IMR-90 (cell line): ENCODE measurements around the gene RND3. TPM values are rescaled to one million over a fixed set of nuclear protein-coding genes. Genes with fewer than 3 reads are reported as not detected.
A peak's percentile ranks its signal among the peaks of the same experiment; 100 is the strongest.

Source experiments
- ATAC-seq: fragments of 200-7000 bp; cut with Tn5 transposase; 2 replicates; pipeline ENCODE4 v1.9.1; 2020; ENCODE audit warnings: low read depth, mild to moderate bottlenecking, moderate library complexity
- BruUV-seq: library from RNA; stranded (reverse); fragments of 400-500 nt; replicated peaks from 2 replicates; lab custom pipeline; 2021; lab: Mats Ljungman, UMichigan
- CTCF ChIA-PET: fragments of 300-600 bp; formaldehyde crosslinking; extraction: SDS; loops from one replicate; lab custom pipeline; 2021; ENCODE audit warnings: antibody characterized with exemption; lab: Yijun Ruan, JAX
- POLR2A ChIA-PET: fragments of 300-600 bp; sonication (Branson Sonifier 250); formaldehyde crosslinking; loops from one replicate; lab custom pipeline; 2022; ENCODE audit warnings: antibody characterized with exemption; ENCODE audit not compliant: unreplicated experiment; lab: Charles Lee
- DNase-seq: peaks from one replicate; pipeline ENCODE4 v3.0.0; 2013
- H2AFZ ChIP-seq: replicated peaks from 2 replicates; pipeline ENCODE3; 2013; ENCODE audit warnings: low read length, mild to moderate bottlenecking; ENCODE audit not compliant: poor library complexity
- H2AK5ac ChIP-seq: 2 replicates; pipeline ENCODE4 v1.6.1; 2013; ENCODE audit warnings: low read depth, low read length, inconsistent platforms
- H2AK9ac ChIP-seq: replicated peaks from 2 replicates; pipeline ENCODE3; 2013; ENCODE audit warnings: mild to moderate bottlenecking, low read depth, low read length, moderate library complexity; ENCODE audit not compliant: poor library complexity
- H2BK120ac ChIP-seq: 2 replicates; pipeline ENCODE4 v1.6.1; 2013; ENCODE audit warnings: low read depth, low read length, inconsistent platforms
- H2BK15ac ChIP-seq: 3 replicates; pipeline ENCODE4 v1.6.1; 2013; ENCODE audit warnings: low read depth, low read length, inconsistent platforms
- H2BK20ac ChIP-seq: 2 replicates; pipeline ENCODE4 v1.6.1; 2013; ENCODE audit warnings: low read depth, mild to moderate bottlenecking, inconsistent platforms, low read length, moderate library complexity
- H2BK5ac ChIP-seq: 2 replicates; pipeline ENCODE4 v1.6.1; 2013; ENCODE audit warnings: mild to moderate bottlenecking, low read depth, low read length, inconsistent platforms; ENCODE audit not compliant: poor library complexity, severe bottlenecking
- H3K14ac ChIP-seq: replicated peaks from 2 replicates; pipeline ENCODE4 v1.6.1; 2013; ENCODE audit warnings: low read depth, low read length, inconsistent platforms
- H3K18ac ChIP-seq: 2 replicates; pipeline ENCODE4 v1.6.1; 2013; ENCODE audit warnings: low read depth, low read length, control low read depth
- H3K23ac ChIP-seq: 2 replicates; pipeline ENCODE4 v1.6.1; 2013; ENCODE audit warnings: low read depth, low read length, inconsistent platforms
- H3K27ac ChIP-seq: 2 replicates; pipeline ENCODE4 v1.5.1; 2013; ENCODE audit warnings: mild to moderate bottlenecking, control low read depth, low read length; ENCODE audit not compliant: insufficient read depth
- H3K27me3 ChIP-seq: 2 replicates; pipeline ENCODE4 v1.6.1; 2013; ENCODE audit warnings: low read length; ENCODE audit not compliant: control insufficient read depth, insufficient read depth
- H3K36me3 ChIP-seq: 2 replicates; pipeline ENCODE4 v1.6.1; 2013; ENCODE audit warnings: low read length, mixed read lengths; ENCODE audit not compliant: control insufficient read depth, insufficient read depth
- H3K4ac ChIP-seq: 2 replicates; pipeline ENCODE4 v1.6.1; 2013; ENCODE audit warnings: low read depth, low read length, inconsistent platforms
- H3K4me1 ChIP-seq: 2 replicates; pipeline ENCODE4 v1.6.1; 2013; ENCODE audit warnings: low read length, mixed read lengths; ENCODE audit not compliant: control insufficient read depth, insufficient read depth
- H3K4me2 ChIP-seq: 2 replicates; pipeline ENCODE4 v1.6.1; 2013; ENCODE audit warnings: low read depth, mild to moderate bottlenecking, control low read depth, low read length, moderate library complexity
- H3K4me3 ChIP-seq: 2 replicates; pipeline ENCODE4 v1.5.1; 2013; ENCODE audit warnings: low read depth, mild to moderate bottlenecking, control low read depth, low read length, moderate library complexity; ENCODE audit not compliant: insufficient read depth
- H3K56ac ChIP-seq: 2 replicates; pipeline ENCODE4 v1.6.1; 2013; ENCODE audit warnings: low read length, inconsistent platforms; ENCODE audit not compliant: insufficient read depth; ENCODE audit errors: extremely low read depth
- H3K79me1 ChIP-seq, 2 experiments: 2 replicates each; pipeline ENCODE4 v1.6.1; 2013; ENCODE audit warnings: low read length in 2 of 2, inconsistent platforms in 1 of 2, low read depth in 1 of 2
- H3K9ac ChIP-seq: 2 replicates; pipeline ENCODE4 v1.6.1; 2013; ENCODE audit warnings: low read depth, low read length, control low read depth
- H3K9me1 ChIP-seq: 2 replicates; pipeline ENCODE4 v1.6.1; 2013; ENCODE audit warnings: low read length, inconsistent platforms; ENCODE audit not compliant: insufficient read depth
- H3K9me3 ChIP-seq: 2 replicates; pipeline ENCODE4 v1.6.1; 2013; ENCODE audit warnings: low read length; ENCODE audit not compliant: control insufficient read depth, insufficient read depth
- H4K20me1 ChIP-seq: 2 replicates; pipeline ENCODE4 v1.6.1; 2013; ENCODE audit warnings: low read length, inconsistent platforms; ENCODE audit not compliant: insufficient read depth
- H4K5ac ChIP-seq: 2 replicates; pipeline ENCODE4 v1.6.1; 2013; ENCODE audit warnings: mild to moderate bottlenecking, low read depth, low read length, control low read depth
- H4K8ac ChIP-seq, 2 experiments: 2 replicates each; pipeline ENCODE4 v1.6.1; 2013; ENCODE audit warnings: low read depth in 2 of 2, low read length in 2 of 2, control low read depth in 1 of 2, inconsistent platforms in 1 of 2
- H4K91ac ChIP-seq: 2 replicates; pipeline ENCODE4 v1.6.1; 2013; ENCODE audit warnings: low read depth, low read length, inconsistent platforms; ENCODE audit not compliant: insufficient read depth
- CHD1 ChIP-seq: IDR thresholded peaks from 2 replicates; pipeline ENCODE4 v1.6.1; 2012; ENCODE audit warnings: low read depth, low read length, improper control_type of control experiment
- CTCF ChIP-seq: conservative IDR thresholded peaks from 2 replicates; pipeline ENCODE4 v1.5.1; 2012; ENCODE audit warnings: mild to moderate bottlenecking, low read depth, low read length, improper control_type of control experiment
- ELK1 ChIP-seq: fragments of 150-350 bp; IDR thresholded peaks from 2 replicates; pipeline ENCODE4 v1.6.1; 2016; ENCODE audit warnings: low read depth, mild to moderate bottlenecking, low read length, moderate library complexity, borderline replicate concordance
- FOS ChIP-seq: fragments of 150-350 bp; IDR thresholded peaks from 2 replicates; pipeline ENCODE4 v1.6.1; 2016; ENCODE audit warnings: low read depth, low read length
- MAZ ChIP-seq: IDR thresholded peaks from 2 replicates; pipeline ENCODE4 v1.6.1; 2012; ENCODE audit warnings: low read depth, mild to moderate bottlenecking, low read length, improper control_type of control experiment, moderate library complexity, borderline replicate concordance
- MXI1 ChIP-seq: IDR thresholded peaks from 2 replicates; pipeline ENCODE4 v1.6.1; 2012; ENCODE audit warnings: low read depth, mild to moderate bottlenecking, low read length, moderate library complexity, borderline replicate concordance
- NFE2L2 ChIP-seq: fragments of 150-350 bp; IDR thresholded peaks from 2 replicates; pipeline ENCODE4 v1.6.1; 2016; ENCODE audit warnings: low read depth, mild to moderate bottlenecking, low read length
- POLR2A ChIP-seq: IDR thresholded peaks from 2 replicates; pipeline ENCODE4 v1.6.1; 2012; ENCODE audit warnings: mild to moderate bottlenecking, low read depth, low read length
- RAD21 ChIP-seq: IDR thresholded peaks from 2 replicates; pipeline ENCODE4 v1.6.1; 2012; ENCODE audit warnings: low read length, improper control_type of control experiment
- RCOR1 ChIP-seq: IDR thresholded peaks from 2 replicates; pipeline ENCODE4 v1.6.1; 2012; ENCODE audit warnings: mild to moderate bottlenecking, low read length, improper control_type of control experiment; ENCODE audit not compliant: insufficient replicate concordance
- RFX5 ChIP-seq: IDR thresholded peaks from 2 replicates; pipeline ENCODE4 v1.8.0; 2012; ENCODE audit warnings: low read depth, mild to moderate bottlenecking, low read length, moderate library complexity
- SMC3 ChIP-seq: fragments of 150-350 bp; IDR thresholded peaks from 2 replicates; pipeline ENCODE4 v1.6.1; 2016; ENCODE audit warnings: low read depth, mild to moderate bottlenecking, antibody characterized with exemption, low read length, moderate library complexity
- USF2 ChIP-seq: fragments of 150-350 bp; IDR thresholded peaks from 2 replicates; pipeline ENCODE4 v1.6.1; 2017; ENCODE audit warnings: mild to moderate bottlenecking, antibody characterized with exemption, low read length, low read depth
- WGBS, 2 experiments: methylation state at CpG; one replicate each; pipeline versions ENCODE4 v1.1.5 to v1.1.7; 2013; ENCODE audit warnings: missing lambda C conversion rate in 2 of 2; ENCODE audit not compliant: insufficient read length in 1 of 2; ENCODE audit errors: extremely low coverage in 2 of 2; 5-methylcytosine and 5-hydroxymethylcytosine counted together
- dilution Hi-C: fragments of 300-500 bp; cut with HindIII; formaldehyde crosslinking; loops from one replicate; pipeline ENCODE4 v1.14.3; 2018; ENCODE audit warnings: low sequenced_read_pairs; ENCODE audit not compliant: unreplicated experiment
- in situ Hi-C: fragments of 300-500 bp; cut with MboI; formaldehyde crosslinking; loops from 3 replicates; pipeline ENCODE4 v1.14.3; 2019; ENCODE audit warnings: low sequenced_read_pairs, inconsistent platforms, mixed read lengths
- intact Hi-C: fragments of 100-400 bp; cut with micrococcal nuclease; formaldehyde crosslinking; loops from 2 replicates; pipeline ENCODE4 v1.10.0; 2022
- polyA plus RNA-seq, 3 experiments: library from polyadenylated mRNA; depleted of rRNA; stranded (reverse); fragments of >200 nt; gene quantifications; 2 replicates each; pipeline ENCODE4 v1.2.3, GENCODE V29; 2012; ENCODE audit warnings: low replicate concordance in 1 of 3
- total RNA-seq: library from RNA; depleted of rRNA; stranded (reverse); fragments of >200 nt; gene quantifications from 2 replicates; pipeline ENCODE4 v1.2.3, GENCODE V29; 2012

The RND3 gene
- total and polyA plus RNA-seq, 2 of the 4 experiments (the other 2 are of a cell fraction) = 111 to 449 TPM

GRCh38 chr2:150474326-150475074 is 13.0 kb downstream of the RND3 start:
- Histone ChIP-seq H3K27ac (peak overlapping the region; percentile 37; the same call in 1 of the 2 replicates), H3K36me3 (peaks cover 57% of the 10 kb centered on the region), H3K79me1 (peaks cover 6 to 45% of the 10 kb centered on the region in 2 experiments; a peak in 3 of 4 replicates), H2BK5ac (peak overlapping the region; percentile 90), H3K56ac (no peak overlapping the region), H3K23ac (peak overlapping the region; percentile 36; the same call in 1 of the 2 replicates), H3K14ac (0 out of 2 replicates have a peak overlapping the region, but pooled peaks have one; percentile 19), H3K4ac (no peak overlapping the region), H4K5ac (no peak overlapping the region), H3K27me3 (no peaks in the 10 kb centered on the region), H3K4me2 (peak overlapping the region; percentile 56), H4K20me1 (peaks cover 99% of the 10 kb centered on the region), H2BK20ac (no peak overlapping the region), H3K18ac (0 out of 2 replicates have a peak overlapping the region, but pooled peaks have one; percentile 0), H2AK9ac (no peak overlapping the region), H3K4me1 (peaks cover 16% of the 10 kb centered on the region), H2BK120ac (no peak overlapping the region), H3K9me1 (peaks cover 24% of the 10 kb centered on the region), H3K4me3 (no peak overlapping the region), H4K91ac (no peak overlapping the region), H2AFZ (no peak overlapping the region), H3K9me3 (no peaks in the 10 kb centered on the region), H3K9ac (peak overlapping the region; percentile 65; the same call in 1 of the 2 replicates), H4K8ac (no peak overlapping the region; a peak in 1 of 4 replicates), H2BK15ac (no peak overlapping the region), H2AK5ac (no peak overlapping the region)
- WGBS, 2 experiments = 100% methylated on average over 1 of the region's 4 CpGs; no CpG with 5 or more reads in 1 of the 2 experiments
- intact Hi-C loops (no loop called here), in situ Hi-C loops (loop anchor here (5.0 to 25.0 kb wide), 3 partner anchors 337 to 877 kb away; no protein-coding TSS in a partner anchor), dilution Hi-C loops (no loop called here)
- DNase-seq = peak; percentile 54
- POLR2A ChIA-PET = interaction anchor here (1.3 kb wide), 1 partner anchor 10 kb away, joined by 6 read pairs; no protein-coding TSS in a partner anchor
- BruUV-seq = no TSS peak
- CTCF ChIA-PET = interaction anchor here (0.6 kb wide), 2 partner anchors 440 to 760 kb away, joined by 3 to 9 read pairs; no protein-coding TSS in a partner anchor
- TF ChIP-seq MXI1 = no peak
- no peak for TF ChIP-seq USF2
- no peak for TF ChIP-seq CTCF
- TF ChIP-seq RAD21 = no peak
- no peak for TF ChIP-seq POLR2A
- no peak for TF ChIP-seq RCOR1
- TF ChIP-seq FOS = no peak
- no peak for TF ChIP-seq RFX5
- no peak for TF ChIP-seq NFE2L2
- TF ChIP-seq ELK1 = no peak
- no peak for TF ChIP-seq CHD1
- TF ChIP-seq MAZ = no peak
- no peak for TF ChIP-seq SMC3
- ATAC-seq = no peak
